ENCODE data around the gene MSX1. TPM values are rescaled to one million over a fixed set of nuclear protein-coding genes. Genes with fewer than 3 reads are reported as not detected.

The MSX1 gene
- total and polyA plus RNA-seq, 2 of the 13 experiments (the other 11 are each of a cell fraction or from before 2014, with no cell fraction given) = 12.1 to 14.9 TPM

GRCh38 chr4:4821577-4821976 is 37.9 kb upstream of the MSX1 start:
- DNase-seq (ENCODE audit: low spot score) = peak; percentile 75
- H3K9ac ChIP-seq (ENCODE audit: insufficient read depth, low read depth, low read length) = no peak overlapping the region
- H3K9me3 ChIP-seq (ENCODE audit: low read length) = peaks cover 8% of the 10 kb centered on the region
- BruUV-seq (replicated peaks) = no TSS peak
- H3K27ac ChIP-seq (ENCODE audit: extremely low read length, insufficient read depth, low read length) = peak overlapping the region; percentile 66
- peak; percentile 77 for FAIRE-seq
- 0 out of 2 replicates have a peak overlapping the region, but pooled peaks have one; percentile 39 for H3K4me2 ChIP-seq (ENCODE audit: low read depth, low read length)
- POLR2A ChIA-PET = interaction anchor here (0.7 to 2.4 kb wide), 2 partner anchors 39 to 109 kb away, joined by 3 to 11 read pairs; no protein-coding TSS in a partner anchor
- H2AFZ ChIP-seq (ENCODE audit: low read length) = no peak overlapping the region
- no peaks in the 10 kb centered on the region for H4K20me1 ChIP-seq (ENCODE audit: insufficient read depth, low read length)
- H3K4me1 ChIP-seq (ENCODE audit: insufficient read depth, low read length) = peaks cover 64% of the 10 kb centered on the region
- no peaks in the 10 kb centered on the region for H3K36me3 ChIP-seq (replicated peaks in 1 of 2; ENCODE audit: control insufficient read depth in 1 of 2, insufficient read depth in 2 of 2, low read length in 2 of 2)
- in situ Hi-C loops (cut with HindIII; ENCODE audit: extremely low pct_ligation_motif_present, low pct_unique_long_range_greater_than_20kb) = no loop called here
- no peaks in the 10 kb centered on the region for H3K79me2 ChIP-seq (ENCODE audit: insufficient read depth, low read length)
- intact Hi-C loops (cut with micrococcal nuclease; ENCODE audit: unreplicated experiment) = no loop called here
- peak; percentile 71 for ATAC-seq
- H3K4me3 ChIP-seq (replicated peaks in 1 of 3; ENCODE audit: insufficient read depth in 1 of 3, low read depth in 2 of 3, low read length in 3 of 3) = no peak overlapping the region
- CTCF ChIA-PET (ENCODE audit: low intra/inter-chr PET ratio, low total read pairs) = no interaction called here
- no peaks in the 10 kb centered on the region for H3K27me3 ChIP-seq (ENCODE audit: control insufficient read depth in 1 of 2, insufficient read depth in 2 of 2, low read length in 2 of 2)
- TF ChIP-seq ZFP37 (CRISPR knock-in tag; IDR thresholded peaks at IDR 0.05; ENCODE audit: borderline replicate concordance) = no peak
- TF ChIP-seq ZNF549 (CRISPR knock-in tag; IDR thresholded peaks at IDR 0.05) = 0 out of 2 replicates have a peak, but pooled peaks have one; percentile 73
- no peak for TF ChIP-seq CCAR2 (optimal IDR thresholded peaks at IDR 0.05; ENCODE audit: low read depth, low read length)
- TF ChIP-seq TCF7 (IDR thresholded peaks at IDR 0.05; ENCODE audit: low read depth) = no peak
- TF ChIP-seq SALL2 (CRISPR knock-in tag; IDR thresholded peaks at IDR 0.05) = no peak
- no peak for TF ChIP-seq ZBTB37 (CRISPR knock-in tag; IDR thresholded peaks at IDR 0.05)
- TF ChIP-seq SOX6 (IDR thresholded peaks at IDR 0.05) = no peak
- TF ChIP-seq SOX6 (CRISPR knock-in tag; IDR thresholded peaks at IDR 0.05) = peak; percentile 89
- no peak for TF ChIP-seq SIX4 (CRISPR knock-in tag; IDR thresholded peaks at IDR 0.05)
- TF ChIP-seq PRDM15 (CRISPR knock-in tag; IDR thresholded peaks at IDR 0.05) = no peak
- TF ChIP-seq ZNF24 (IDR thresholded peaks at IDR 0.05) = no peak
- no peak for TF ChIP-seq SKI (IDR thresholded peaks at IDR 0.05; ENCODE audit: partially characterized antibody)
- no peak for TF ChIP-seq ZSCAN29 (CRISPR knock-in tag; conservative IDR thresholded peaks at IDR 0.05)
- TF ChIP-seq ZNF503 (CRISPR knock-in tag; IDR thresholded peaks at IDR 0.05) = no peak
- TF ChIP-seq ZNF569 (CRISPR knock-in tag; IDR thresholded peaks at IDR 0.05; ENCODE audit: borderline replicate concordance) = no peak
- TF ChIP-seq SNAI1 (CRISPR knock-in tag; IDR thresholded peaks at IDR 0.05; ENCODE audit: borderline replicate concordance) = no peak
- TF ChIP-seq ZFP36 (IDR thresholded peaks at IDR 0.05; ENCODE audit: borderline replicate concordance, low read depth, low read length, partially characterized antibody) = no peak
- TF ChIP-seq THYN1 (CRISPR knock-in tag; IDR thresholded peaks at IDR 0.05; ENCODE audit: borderline replicate concordance, low read depth) = no peak
